ENCODE results near the gene NUDCD3. TPM values are rescaled to one million over a fixed set of nuclear protein-coding genes. Genes with fewer than 3 reads are reported as not detected.

Gene NUDCD3
- total RNA-seq, 1 donor from 2014 or later = 86.8 TPM

- H3K4me1 ChIP-seq (ENCODE audit: insufficient read depth, low read length) = no peaks in the 10 kb centered on the region
- no peak overlapping the region for H3K9ac ChIP-seq (ENCODE audit: low read length)
- no peaks in the 10 kb centered on the region for H3K9me3 ChIP-seq (ENCODE audit: insufficient read depth, low read depth, low read length)
- Mint-ChIP-seq H3K27me3 (ENCODE audit: low read depth, unreplicated experiment) (no peaks in the 10 kb centered on the region), H3K9me3 (ENCODE audit: unreplicated experiment) (no peaks in the 10 kb centered on the region), H3K4me1 (ENCODE audit: low read depth, unreplicated experiment) (peaks cover 8% of the 10 kb centered on the region), H3K27ac (ENCODE audit: unreplicated experiment) (no peak overlapping the region), H3K4me3 (ENCODE audit: unreplicated experiment) (peak overlapping the region; percentile 29), H3K36me3 (ENCODE audit: low read depth, unreplicated experiment) (peaks cover 32% of the 10 kb centered on the region)
- H4K20me1 ChIP-seq (ENCODE audit: insufficient read depth, low read length) = peaks cover 56% of the 10 kb centered on the region
- peaks cover 9% of the 10 kb centered on the region for H3K36me3 ChIP-seq (ENCODE audit: insufficient read depth, low read length)
- FAIRE-seq = no peak
- H3K79me2 ChIP-seq (ENCODE audit: insufficient read depth, low read length) = peaks cover 27% of the 10 kb centered on the region
- no peak overlapping the region for H2AFZ ChIP-seq (ENCODE audit: low read depth, low read length)
- no peak overlapping the region for H3K4me2 ChIP-seq (ENCODE audit: low read length)
- no peaks in the 10 kb centered on the region for H3K27me3 ChIP-seq (ENCODE audit: insufficient read depth, low read length)
- no peak overlapping the region for H3K27ac ChIP-seq (ENCODE audit: low read depth, low read length)
- no peak overlapping the region for H3K4me3 ChIP-seq (ENCODE audit: insufficient read depth, low read depth, low read length)
- TF ChIP-seq EZH2 (IDR thresholded peaks at IDR 0.05; ENCODE audit: insufficient read depth, low read length) = no peak
- no peak for TF ChIP-seq CTCF (IDR thresholded peaks at IDR 0.05; ENCODE audit: insufficient read depth, low read depth, low read length)
- DNase-seq (ENCODE audit: low read depth) = no peak
Observed at GRCh38 chr7:44403176-44403759, 87.2 kb downstream of the NUDCD3 start.

- peaks cover 9% of the 10 kb centered on the region for H3K36me3 ChIP-seq (ENCODE audit: insufficient read depth, low read length)
- peaks cover 27% of the 10 kb centered on the region for H3K79me2 ChIP-seq (ENCODE audit: insufficient read depth, low read length)
- no peak overlapping the region for H3K9ac ChIP-seq (ENCODE audit: low read length)
- FAIRE-seq (no peak), DNase-seq (ENCODE audit: low read depth) (no peak)
- H3K27me3 ChIP-seq (ENCODE audit: insufficient read depth, low read length) = no peaks in the 10 kb centered on the region
- TF ChIP-seq CTCF (IDR thresholded peaks at IDR 0.05; ENCODE audit: insufficient read depth, low read depth, low read length) (no peak), EZH2 (IDR thresholded peaks at IDR 0.05; ENCODE audit: insufficient read depth, low read length) (no peak)
- Mint-ChIP-seq H3K4me3 (ENCODE audit: unreplicated experiment) (no peak overlapping the region), H3K9me3 (ENCODE audit: unreplicated experiment) (no peaks in the 10 kb centered on the region), H3K27me3 (ENCODE audit: low read depth, unreplicated experiment) (no peaks in the 10 kb centered on the region), H3K27ac (ENCODE audit: unreplicated experiment) (no peak overlapping the region), H3K36me3 (ENCODE audit: low read depth, unreplicated experiment) (peaks cover 36% of the 10 kb centered on the region), H3K4me1 (ENCODE audit: low read depth, unreplicated experiment) (peaks cover 1% of the 10 kb centered on the region)
- H3K4me3 ChIP-seq (ENCODE audit: insufficient read depth, low read depth, low read length) = no peak overlapping the region
- H4K20me1 ChIP-seq (ENCODE audit: insufficient read depth, low read length) = peaks cover 62% of the 10 kb centered on the region
- H3K9me3 ChIP-seq (ENCODE audit: insufficient read depth, low read depth, low read length) = no peaks in the 10 kb centered on the region
- no peaks in the 10 kb centered on the region for H3K4me1 ChIP-seq (ENCODE audit: insufficient read depth, low read length)
- no peak overlapping the region for H3K4me2 ChIP-seq (ENCODE audit: low read length)
- no peak overlapping the region for H2AFZ ChIP-seq (ENCODE audit: low read depth, low read length)
- H3K27ac ChIP-seq (ENCODE audit: low read depth, low read length) = no peak overlapping the region
Observed at GRCh38 chr7:44402401-44403060, 87.9 kb downstream of the NUDCD3 start.

GRCh38 chr7:44401692-44402091, 88.8 kb downstream of the NUDCD3 start:
- no peaks in the 10 kb centered on the region for H3K9me3 Mint-ChIP-seq (ENCODE audit: unreplicated experiment)

More at GRCh38 chr7:44401692-44402091, 88.8 kb downstream of the NUDCD3 start:
- peaks cover 24% of the 10 kb centered on the region for H3K79me2 ChIP-seq (ENCODE audit: insufficient read depth, low read length)
- H3K27me3 Mint-ChIP-seq (ENCODE audit: low read depth, unreplicated experiment) = no peaks in the 10 kb centered on the region
- peaks cover 5% of the 10 kb centered on the region for H3K4me1 Mint-ChIP-seq (ENCODE audit: low read depth, unreplicated experiment)
- no peak overlapping the region for H3K27ac ChIP-seq (ENCODE audit: low read depth, low read length)
- TF ChIP-seq CTCF (IDR thresholded peaks at IDR 0.05; ENCODE audit: insufficient read depth, low read depth, low read length) (no peak), EZH2 (IDR thresholded peaks at IDR 0.05; ENCODE audit: insufficient read depth, low read length) (no peak)
- no peak overlapping the region for H3K27ac Mint-ChIP-seq (ENCODE audit: unreplicated experiment)
- H3K9me3 ChIP-seq (ENCODE audit: insufficient read depth, low read depth, low read length) = no peaks in the 10 kb centered on the region
- H3K36me3 ChIP-seq (ENCODE audit: insufficient read depth, low read length) = peaks cover 9% of the 10 kb centered on the region
- no peak overlapping the region for H3K4me3 Mint-ChIP-seq (ENCODE audit: unreplicated experiment)
- peaks cover 36% of the 10 kb centered on the region for H3K36me3 Mint-ChIP-seq (ENCODE audit: low read depth, unreplicated experiment)
- peaks cover 64% of the 10 kb centered on the region for H4K20me1 ChIP-seq (ENCODE audit: insufficient read depth, low read length)
- no peak overlapping the region for H3K9ac ChIP-seq (ENCODE audit: low read length)
- no peak for DNase-seq (ENCODE audit: low read depth)
- H2AFZ ChIP-seq (ENCODE audit: low read depth, low read length) = no peak overlapping the region
- H3K4me3 ChIP-seq (ENCODE audit: insufficient read depth, low read depth, low read length) = no peak overlapping the region
- no peak for FAIRE-seq
- no peaks in the 10 kb centered on the region for H3K27me3 ChIP-seq (ENCODE audit: insufficient read depth, low read length)
- H3K4me2 ChIP-seq (ENCODE audit: low read length) = no peak overlapping the region
- no peaks in the 10 kb centered on the region for H3K4me1 ChIP-seq (ENCODE audit: insufficient read depth, low read length)
